Choroid plexus epithelial cell (primary cell): ENCODE data around the gene CRABP1.

Experiments used
- DNase-seq: peaks from one replicate; pipeline ENCODE4 v3.0.0-alpha.2; 2010; ENCODE audit warnings: low read depth
- H3K4me3 ChIP-seq: 2 replicates; pipeline ENCODE4 v1.5.1; 2011; ENCODE audit warnings: low read depth, mild to moderate bottlenecking, control low read depth, low read length, moderate library complexity
- TF ChIP-seq, protein P1 (sequence below): conservative IDR thresholded peaks from 2 replicates; pipeline ENCODE4 v1.5.1; 2011; ENCODE audit warnings: low read depth, mild to moderate bottlenecking, control low read depth, inconsistent platforms, low read length, moderate library complexity

CRABP1 gene

DNA sequence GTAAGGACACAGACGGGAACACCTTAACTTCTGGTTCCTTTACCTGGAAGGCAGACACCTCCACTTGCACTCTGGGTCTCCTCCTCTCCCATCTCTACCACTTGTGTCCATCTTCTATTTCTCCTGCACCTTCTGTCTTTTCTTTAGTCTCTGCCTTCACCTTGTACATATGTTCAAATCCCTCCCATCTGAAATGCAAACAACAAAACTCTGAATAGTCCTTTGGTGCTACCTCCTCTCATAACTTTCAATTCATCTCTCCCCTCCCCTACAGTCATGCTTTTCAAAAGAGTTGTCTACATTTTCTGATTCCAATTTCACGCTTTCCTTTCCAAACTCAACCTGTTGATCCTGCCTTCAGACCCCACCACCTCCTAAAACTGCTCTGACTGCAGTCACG lies 5.3 kb upstream of the CRABP1 start:
- DNase-seq, result no peak
- no peak overlapping the region for H3K4me3 ChIP-seq
- TF ChIP-seq, protein P1, sequence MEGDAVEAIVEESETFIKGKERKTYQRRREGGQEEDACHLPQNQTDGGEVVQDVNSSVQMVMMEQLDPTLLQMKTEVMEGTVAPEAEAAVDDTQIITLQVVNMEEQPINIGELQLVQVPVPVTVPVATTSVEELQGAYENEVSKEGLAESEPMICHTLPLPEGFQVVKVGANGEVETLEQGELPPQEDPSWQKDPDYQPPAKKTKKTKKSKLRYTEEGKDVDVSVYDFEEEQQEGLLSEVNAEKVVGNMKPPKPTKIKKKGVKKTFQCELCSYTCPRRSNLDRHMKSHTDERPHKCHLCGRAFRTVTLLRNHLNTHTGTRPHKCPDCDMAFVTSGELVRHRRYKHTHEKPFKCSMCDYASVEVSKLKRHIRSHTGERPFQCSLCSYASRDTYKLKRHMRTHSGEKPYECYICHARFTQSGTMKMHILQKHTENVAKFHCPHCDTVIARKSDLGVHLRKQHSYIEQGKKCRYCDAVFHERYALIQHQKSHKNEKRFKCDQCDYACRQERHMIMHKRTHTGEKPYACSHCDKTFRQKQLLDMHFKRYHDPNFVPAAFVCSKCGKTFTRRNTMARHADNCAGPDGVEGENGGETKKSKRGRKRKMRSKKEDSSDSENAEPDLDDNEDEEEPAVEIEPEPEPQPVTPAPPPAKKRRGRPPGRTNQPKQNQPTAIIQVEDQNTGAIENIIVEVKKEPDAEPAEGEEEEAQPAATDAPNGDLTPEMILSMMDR, result no peak

DNA sequence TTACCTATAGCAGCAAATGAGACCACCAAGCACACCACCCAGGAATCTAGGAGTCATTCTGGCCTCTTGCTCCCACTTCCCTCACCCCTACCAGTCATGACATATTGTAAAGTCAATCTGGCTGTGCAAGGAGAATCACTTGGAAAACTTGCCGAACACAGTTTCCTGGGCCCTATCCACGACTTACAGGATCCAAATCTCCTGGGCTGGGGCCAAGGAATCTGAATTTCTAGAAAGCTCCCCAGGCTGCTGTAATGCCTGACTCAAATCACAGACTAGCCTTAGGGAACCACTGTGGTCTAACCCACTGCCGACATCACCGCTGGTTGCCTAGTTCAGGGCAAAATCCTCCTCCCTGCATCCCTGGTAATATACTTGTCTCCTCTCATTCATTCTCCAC lies 4.2 kb upstream of the CRABP1 start:
- TF ChIP-seq, protein P1, result no peak
- DNase-seq, result no peak

DNA sequence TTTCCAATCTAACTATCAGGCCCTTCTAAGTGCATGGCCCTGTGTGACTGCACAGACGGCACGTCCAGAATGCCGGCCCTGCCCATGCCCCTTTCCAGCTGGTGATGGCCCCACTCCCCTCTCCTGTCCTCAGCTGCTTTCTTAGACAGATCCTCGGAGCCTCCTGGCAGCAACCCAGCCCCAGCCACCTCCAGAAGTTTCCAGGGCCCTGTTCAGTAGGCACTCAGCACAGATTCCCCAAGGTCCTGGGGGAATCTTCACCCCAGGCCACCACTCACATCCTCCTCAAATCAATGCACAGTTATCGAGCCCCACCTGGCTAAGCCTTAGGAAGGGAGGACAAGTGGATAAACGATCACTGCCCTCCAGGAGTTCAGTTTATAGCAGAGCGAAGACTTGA lies 1.4 kb upstream of the CRABP1 start:
- TF ChIP-seq, protein P1, result no peak
- H3K4me3 ChIP-seq, result no peak overlapping the region
- no peak for DNase-seq

More for the DNA sequence above, 4.2 kb upstream of the CRABP1 start:
- no peak overlapping the region for H3K4me3 ChIP-seq

DNA sequence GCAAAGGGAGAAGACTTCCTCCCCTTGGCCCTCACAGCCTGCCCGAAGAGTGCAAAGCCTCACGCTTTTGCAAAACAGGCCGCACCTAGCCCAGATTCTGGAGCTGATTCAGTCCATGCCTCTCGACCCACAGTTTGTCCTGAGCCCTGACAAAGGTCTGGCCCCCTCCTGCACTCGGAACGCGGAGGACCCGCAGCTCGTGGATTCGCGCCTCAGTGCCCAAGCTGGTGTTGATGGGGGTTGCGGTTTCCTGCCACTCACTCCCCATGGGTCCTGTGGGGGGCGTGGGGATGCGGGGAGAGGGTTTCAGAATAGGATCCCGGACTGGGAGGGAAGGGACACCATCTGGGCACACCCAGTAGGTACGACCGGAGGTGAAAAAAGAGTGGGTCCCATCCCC lies 594 bp upstream of the CRABP1 start:
- TF ChIP-seq, protein P1, result no peak
- H3K4me3 ChIP-seq, result no peak overlapping the region
- DNase-seq, result no peak

DNA sequence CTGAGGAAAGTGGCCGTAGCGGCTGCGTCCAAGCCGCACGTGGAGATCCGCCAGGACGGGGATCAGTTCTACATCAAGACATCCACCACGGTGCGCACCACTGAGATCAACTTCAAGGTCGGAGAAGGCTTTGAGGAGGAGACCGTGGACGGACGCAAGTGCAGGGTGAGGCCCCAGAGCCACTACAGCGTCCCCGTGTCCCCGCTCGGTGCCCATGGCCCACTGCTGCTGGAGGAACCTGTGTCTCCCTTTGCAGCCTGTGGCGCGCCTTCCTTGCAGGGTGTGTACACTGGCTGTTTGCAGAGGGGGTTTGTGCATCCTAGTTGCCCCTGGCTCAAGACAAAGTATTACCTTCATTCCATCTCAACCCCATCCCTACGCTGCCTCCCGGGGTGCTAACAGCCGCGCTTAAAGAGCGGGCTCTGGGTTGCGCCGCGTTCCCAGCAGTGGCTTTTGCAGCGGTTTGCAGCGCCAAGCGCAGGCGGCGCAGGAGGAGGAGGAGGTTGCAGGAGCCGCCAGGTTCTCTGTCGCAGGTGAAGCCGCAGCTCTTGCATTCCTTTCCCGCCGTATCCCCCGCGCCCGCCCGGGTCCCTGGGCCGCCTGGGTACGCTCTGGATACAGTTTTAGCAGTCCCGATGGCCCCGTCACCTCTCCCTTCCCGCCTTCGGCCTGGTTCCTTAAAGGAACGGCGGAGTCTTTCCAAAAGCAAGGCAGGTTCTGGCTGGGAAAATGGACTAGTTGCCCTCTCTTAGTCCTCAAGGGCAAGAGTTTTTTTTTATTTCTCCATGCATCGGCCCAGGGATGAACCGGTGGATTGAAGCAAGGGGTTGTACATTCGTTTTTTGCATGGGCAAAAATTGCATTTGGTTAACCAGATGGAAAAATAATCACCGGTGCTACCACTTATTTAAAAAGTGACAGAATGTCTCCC lies 1.2 kb downstream of the CRABP1 start:
- TF ChIP-seq, protein P1, result no peak
- H3K4me3 ChIP-seq, result no peak overlapping the region

DNA sequence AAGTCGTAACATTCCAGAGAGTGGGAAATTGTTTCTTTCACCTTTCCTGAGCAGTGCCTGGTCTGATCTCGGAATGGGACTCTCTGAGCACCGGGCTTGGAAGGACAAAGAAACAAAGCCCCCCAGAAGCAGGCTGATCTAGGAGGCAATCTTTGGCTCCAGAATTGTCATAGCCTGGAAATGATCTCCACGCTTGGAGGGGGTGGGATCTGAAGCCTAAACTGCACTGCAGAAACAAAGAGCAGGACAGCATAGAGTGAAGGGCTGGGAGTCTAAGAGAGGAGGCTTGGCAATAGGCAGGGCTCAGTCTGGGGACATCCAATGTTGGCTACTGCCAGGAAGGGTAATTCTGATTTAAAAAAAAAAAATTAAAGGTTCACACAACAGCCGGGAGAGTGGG lies 1.9 kb downstream of the CRABP1 start:
- H3K4me3 ChIP-seq, result no peak overlapping the region
- TF ChIP-seq, protein P1, result no peak
- no peak for DNase-seq

More for the DNA sequence above, 1.2 kb downstream of the CRABP1 start:
- no peak for DNase-seq
